Erythroblast (primary cell): Measurements from ENCODE around the gene MTPN.

Source experiments
- GATA1 ChIP-seq: IDR thresholded peaks from 2 replicates; pipeline ENCODE4 v1.6.1; 2011; ENCODE audit warnings: low read depth, mild to moderate bottlenecking, control low read depth, low read length, moderate library complexity
- POLR2A ChIP-seq: IDR thresholded peaks from 2 replicates; pipeline ENCODE4 v1.6.1; 2011; ENCODE audit warnings: mild to moderate bottlenecking, low read length

DNA sequence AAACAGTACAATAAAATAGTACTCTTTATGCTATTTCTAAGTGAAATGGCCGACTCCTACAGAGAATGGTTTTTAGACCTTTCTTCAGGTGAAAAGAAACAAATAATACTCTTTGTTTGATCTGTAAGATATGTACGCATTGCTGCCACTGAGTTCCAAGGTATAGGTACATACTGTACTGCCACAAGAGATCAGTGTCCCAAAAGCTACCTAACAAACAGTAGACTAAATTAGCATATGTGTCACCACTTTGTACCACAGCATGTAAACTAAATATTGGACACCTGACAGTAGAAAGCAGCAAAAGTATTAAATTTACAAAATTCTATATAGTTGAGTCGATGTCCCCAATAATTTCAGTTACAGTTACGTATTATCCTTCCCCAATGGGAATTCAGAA is 14.4 kb downstream of the MTPN start:
- no peak for TF ChIP-seq POLR2A
- TF ChIP-seq GATA1: no peak
